NCI-H2081 treated with DMSO at 0.1 percent for 48 hours (cell line): Measurements from ENCODE around the gene PGRMC2.
"Not testable (repeated sequence)": the region's sequence is repeated elsewhere in the genome, so short reads cannot be mapped to it uniquely, and the experiment has no call there.

Experiments
- DNase-seq: peaks from one replicate; lab custom pipeline; 2025; lab: John Stamatoyannopoulos, UW

The PGRMC2 gene

GRCh38 chr4:128267745-128268144 lies 19.9 kb downstream of the PGRMC2 start:
- no peak for DNase-seq

- not testable (repeated sequence) for DNase-seq
These were observed 20.4 kb downstream of the PGRMC2 start for GRCh38 chr4:128267171-128267570.

GRCh38 chr4:128265550-128265949 lies 22.1 kb downstream of the PGRMC2 start:
- DNase-seq: not testable (repeated sequence)

- DNase-seq: not testable (repeated sequence)
These were observed 27.7 kb downstream of the PGRMC2 start for GRCh38 chr4:128259889-128260288.

- DNase-seq: not testable (repeated sequence)
These were observed 29.4 kb downstream of the PGRMC2 start for GRCh38 chr4:128258166-128258565.

- no peak for DNase-seq
These were observed 31.1 kb downstream of the PGRMC2 start for GRCh38 chr4:128256539-128256938.

GRCh38 chr4:128255906-128256305 lies 31.7 kb downstream of the PGRMC2 start:
- DNase-seq: no peak

GRCh38 chr4:128249787-128250668 lies 37.6 kb downstream of the PGRMC2 start:
- DNase-seq: no peak

- no peak for DNase-seq
These were observed 39.7 kb downstream of the PGRMC2 start for GRCh38 chr4:128247906-128248305.

- not testable (repeated sequence) for DNase-seq
These were observed 42.2 kb downstream of the PGRMC2 start for GRCh38 chr4:128245391-128245790.

GRCh38 chr4:128244379-128244778 lies 43.2 kb downstream of the PGRMC2 start:
- DNase-seq: no peak

GRCh38 chr4:128242601-128243000 lies 45.0 kb downstream of the PGRMC2 start:
- DNase-seq: no peak

- no peak for DNase-seq
These were observed 45.6 kb downstream of the PGRMC2 start for GRCh38 chr4:128241981-128242380.

- DNase-seq: no peak
These were observed 46.1 kb downstream of the PGRMC2 start for GRCh38 chr4:128241425-128241913.

GRCh38 chr4:128241019-128241418 lies 46.6 kb downstream of the PGRMC2 start:
- no peak for DNase-seq

- DNase-seq: no peak
These were observed 52.8 kb downstream of the PGRMC2 start for GRCh38 chr4:128234836-128235235.

- DNase-seq: no peak
These were observed 54.9 kb downstream of the PGRMC2 start for GRCh38 chr4:128232719-128233118.

- no peak for DNase-seq
These were observed 58.5 kb downstream of the PGRMC2 start for GRCh38 chr4:128228845-128229795.

GRCh38 chr4:128227991-128228571 lies 59.5 kb downstream of the PGRMC2 start:
- no peak for DNase-seq

- no peak for DNase-seq
These were observed 62.5 kb downstream of the PGRMC2 start for GRCh38 chr4:128225148-128225547.

- DNase-seq: no peak
These were observed 66.0 kb downstream of the PGRMC2 start for GRCh38 chr4:128221586-128221985.
